ENCODE measurements around the gene ATXN3.
A peak's percentile ranks its signal among the peaks of the same experiment; 100 is the strongest.

ATXN3 gene
- 21.5 to 92.4 (median 55.0) reads per million in 9 experiments for total RNA-seq

- Mint-ChIP-seq H3K36me3 (ENCODE audit: insufficient read depth) (peaks cover 7% of the 10 kb centered on the region), H3K27ac (peak within 1 kb of the TSS; percentile 91), H3K4me1 (ENCODE audit: low read depth in 2 of 2) (peaks cover 18 to 19% of the 10 kb centered on the region in 2 donors), H3K4me3 (peak within 1 kb of the TSS; percentile 89 to 92), H3K27me3 (no peaks in the 10 kb centered on the region), H3K9me3 (no peaks in the 10 kb centered on the region)
- peak; percentile 88 to 92 (median 88) for DNase-seq
- ATAC-seq (replicated peaks): peak; percentile 93
Observed at GRCh38 chr14:92106143-92106926, at the start of gene ATXN3. ATXN3 (minus strand) TSS chr14:92106582; CDS start chr14:92106552, 30 bp downstream.

GRCh38 chr14:92154283-92154942 lies 48.0 kb upstream of the ATXN3 start:
- H3K36me3 Mint-ChIP-seq (ENCODE audit: insufficient read depth): peaks cover 79% of the 10 kb centered on the region
- H3K27me3 Mint-ChIP-seq: no peaks in the 10 kb centered on the region
- H3K4me3 Mint-ChIP-seq: no peak overlapping the region
- H3K27ac Mint-ChIP-seq: peak overlapping the region; percentile 23 to 78
- peaks cover 0 to 3% of the 10 kb centered on the region in 2 donors for H3K4me1 Mint-ChIP-seq (ENCODE audit: low read depth in 2 of 2)
- DNase-seq: no peak
- no peak for ATAC-seq (replicated peaks)
- no peaks in the 10 kb centered on the region for H3K9me3 Mint-ChIP-seq

GRCh38 chr14:92153581-92153980 lies 47.2 kb upstream of the ATXN3 start:
- H3K27me3 Mint-ChIP-seq: no peaks in the 10 kb centered on the region
- DNase-seq (no peak), ATAC-seq (replicated peaks) (no peak)
- peak overlapping the region; percentile 23 to 31 for H3K27ac Mint-ChIP-seq
- H3K9me3 Mint-ChIP-seq: no peaks in the 10 kb centered on the region
- no peak overlapping the region for H3K4me3 Mint-ChIP-seq
- H3K36me3 Mint-ChIP-seq (ENCODE audit: insufficient read depth): peaks cover 79% of the 10 kb centered on the region
- peaks cover 0 to 3% of the 10 kb centered on the region in 2 donors for H3K4me1 Mint-ChIP-seq (ENCODE audit: low read depth in 2 of 2)

GRCh38 chr14:92144708-92145107 lies 38.3 kb upstream of the ATXN3 start:
- H3K27ac Mint-ChIP-seq: no peak overlapping the region
- no peak for ATAC-seq (replicated peaks)

DNA sequence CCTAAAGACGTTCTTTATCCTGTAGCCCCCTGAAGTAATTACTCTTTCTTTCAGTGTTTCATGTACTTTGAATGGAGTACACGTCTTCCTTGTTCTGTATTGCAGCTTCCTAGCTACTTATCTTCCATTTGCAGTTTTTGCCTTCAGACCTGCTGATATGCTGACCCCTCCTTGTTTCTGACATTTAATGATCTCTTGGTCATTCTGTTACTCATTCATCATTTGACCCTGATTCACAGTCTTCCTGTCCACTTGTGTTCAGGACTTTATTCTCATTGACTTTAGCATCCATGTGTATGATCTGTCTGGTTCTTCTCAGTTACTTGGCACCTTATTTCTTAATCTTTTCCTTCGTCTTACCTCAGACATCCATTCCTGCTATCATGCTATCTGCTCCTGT lies 37.6 kb upstream of the ATXN3 start:
- no peak overlapping the region for H3K4me3 Mint-ChIP-seq
- peaks cover 71% of the 10 kb centered on the region for H3K36me3 Mint-ChIP-seq (ENCODE audit: insufficient read depth)
- no peaks in the 10 kb centered on the region for H3K9me3 Mint-ChIP-seq
- ATAC-seq (replicated peaks) (no peak), DNase-seq (no peak)
- H3K4me1 Mint-ChIP-seq (ENCODE audit: low read depth in 2 of 2): peaks cover 10 to 21% of the 10 kb centered on the region in 2 donors
- no peak overlapping the region for H3K27ac Mint-ChIP-seq
- no peaks in the 10 kb centered on the region for H3K27me3 Mint-ChIP-seq

More at GRCh38 chr14:92144708-92145107, 38.3 kb upstream of the ATXN3 start:
- Mint-ChIP-seq H3K36me3 (ENCODE audit: insufficient read depth) (peaks cover 71% of the 10 kb centered on the region), H3K4me1 (ENCODE audit: low read depth in 2 of 2) (peaks cover 10 to 21% of the 10 kb centered on the region in 2 donors), H3K4me3 (no peak overlapping the region), H3K9me3 (no peaks in the 10 kb centered on the region), H3K27me3 (no peaks in the 10 kb centered on the region)
- DNase-seq: no peak

DNA sequence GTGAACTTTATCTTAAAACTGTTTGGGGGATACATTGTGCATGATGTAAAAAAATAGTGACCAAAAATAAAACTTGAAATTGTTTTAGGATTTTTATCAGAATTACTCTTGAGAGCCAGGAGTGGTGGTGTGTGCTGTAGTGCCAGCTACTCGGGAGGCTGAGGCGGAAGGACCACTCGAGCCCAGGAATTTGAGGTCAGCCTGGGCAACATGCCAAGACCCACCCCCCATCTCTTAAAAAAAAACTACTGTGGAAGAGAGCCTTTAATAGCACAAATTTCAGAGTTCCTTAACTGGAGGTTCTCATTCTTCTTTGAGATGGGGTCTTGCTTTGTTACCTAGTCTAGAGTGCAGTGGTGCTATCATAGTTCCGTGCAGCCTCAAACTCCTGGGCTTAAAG lies 36.9 kb upstream of the ATXN3 start:
- peaks cover 74% of the 10 kb centered on the region for H3K36me3 Mint-ChIP-seq (ENCODE audit: insufficient read depth)
- H3K27ac Mint-ChIP-seq: no peak overlapping the region

GRCh38 chr14:92135269-92135668 lies 28.9 kb upstream of the ATXN3 start:
- Mint-ChIP-seq H3K9me3 (no peaks in the 10 kb centered on the region), H3K27me3 (no peaks in the 10 kb centered on the region), H3K36me3 (ENCODE audit: insufficient read depth) (peaks cover 78% of the 10 kb centered on the region), H3K4me1 (ENCODE audit: low read depth in 2 of 2) (peaks cover 0 to 5% of the 10 kb centered on the region in 2 donors), H3K4me3 (no peak overlapping the region), H3K27ac (no peak overlapping the region)
- ATAC-seq (replicated peaks) (peak; percentile 36), DNase-seq (no peak)

More for the DNA sequence above, 36.9 kb upstream of the ATXN3 start:
- ATAC-seq (replicated peaks) (no peak), DNase-seq (no peak)
- Mint-ChIP-seq H3K27me3 (no peaks in the 10 kb centered on the region), H3K4me3 (no peak overlapping the region), H3K9me3 (no peaks in the 10 kb centered on the region), H3K4me1 (ENCODE audit: low read depth in 2 of 2) (peaks cover 10 to 21% of the 10 kb centered on the region in 2 donors)

GRCh38 chr14:92134456-92134855 lies 28.1 kb upstream of the ATXN3 start:
- H3K9me3 Mint-ChIP-seq: no peaks in the 10 kb centered on the region
- ATAC-seq (replicated peaks): no peak
- H3K36me3 Mint-ChIP-seq (ENCODE audit: insufficient read depth): peaks cover 76% of the 10 kb centered on the region
- DNase-seq: no peak
- no peak overlapping the region for H3K27ac Mint-ChIP-seq
- H3K4me1 Mint-ChIP-seq (ENCODE audit: low read depth in 2 of 2): peaks cover 4 to 5% of the 10 kb centered on the region in 2 donors
- no peaks in the 10 kb centered on the region for H3K27me3 Mint-ChIP-seq
- no peak overlapping the region for H3K4me3 Mint-ChIP-seq

DNA sequence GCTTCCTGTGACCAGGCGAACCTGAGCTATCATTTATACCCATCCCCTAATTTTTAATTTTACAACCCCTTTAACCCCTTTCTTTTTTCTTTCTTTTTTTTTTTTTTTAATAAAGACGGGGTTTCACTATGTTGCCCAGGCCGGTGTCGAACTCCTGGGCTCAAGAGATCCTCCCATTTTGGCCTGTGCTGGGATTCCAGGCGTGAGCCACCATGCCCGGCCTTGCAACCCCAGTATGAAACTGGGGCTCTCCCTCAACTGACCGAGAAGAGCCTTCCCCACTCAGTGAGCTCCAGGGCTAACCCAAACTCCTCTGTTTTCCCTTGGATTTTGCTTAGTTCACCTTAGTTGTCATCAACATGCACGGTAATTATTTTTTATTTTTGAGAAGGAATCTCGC lies 16.4 kb upstream of the ATXN3 start:
- H3K27me3 Mint-ChIP-seq: no peaks in the 10 kb centered on the region
- DNase-seq (no peak), ATAC-seq (replicated peaks) (no peak)
- no peaks in the 10 kb centered on the region for H3K9me3 Mint-ChIP-seq
- H3K36me3 Mint-ChIP-seq (ENCODE audit: insufficient read depth): peaks cover 28% of the 10 kb centered on the region
- H3K4me3 Mint-ChIP-seq: peak overlapping the region; percentile 99
- H3K4me1 Mint-ChIP-seq (ENCODE audit: low read depth in 2 of 2): peaks cover 29 to 49% of the 10 kb centered on the region in 2 donors
- peak overlapping the region; percentile 99 to 100 for H3K27ac Mint-ChIP-seq

DNA sequence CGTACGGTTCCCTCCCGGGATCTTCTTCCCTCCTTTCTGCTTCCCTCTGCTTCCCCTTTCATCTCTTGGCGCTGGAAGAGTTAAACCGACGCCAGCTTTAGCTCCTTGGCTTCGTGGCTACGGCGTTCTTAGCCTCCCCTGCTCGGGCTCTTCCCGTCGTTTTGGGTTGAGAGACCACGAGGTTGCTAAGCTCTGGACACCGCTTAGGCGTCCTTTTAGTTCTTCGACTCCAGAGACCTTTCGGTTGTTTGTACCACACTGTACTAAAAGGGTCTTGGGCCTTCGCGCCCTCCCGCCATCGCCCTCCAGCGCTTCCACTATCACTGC lies 15.9 kb upstream of the ATXN3 start:
- Mint-ChIP-seq H3K4me3 (peak overlapping the region; percentile 99), H3K4me1 (ENCODE audit: low read depth in 2 of 2) (peaks cover 27 to 48% of the 10 kb centered on the region in 2 donors), H3K9me3 (no peaks in the 10 kb centered on the region), H3K27ac (peak overlapping the region; percentile 99 to 100), H3K27me3 (no peaks in the 10 kb centered on the region), H3K36me3 (ENCODE audit: insufficient read depth) (peaks cover 27% of the 10 kb centered on the region)
- ATAC-seq (replicated peaks): peak; percentile 2
- DNase-seq: no peak

GRCh38 chr14:92121670-92122350 lies 15.4 kb upstream of the ATXN3 start, which contains the start of the genes CPSF2 and NDUFB1:
CPSF2 (plus strand) TSS chr14:92121969; CDS start chr14:92130985, 9,016 bp downstream.
NDUFB1 (minus strand) TSS chr14:92121706; CDS start chr14:92117637, 4,069 bp downstream.
- peak; percentile 88 for ATAC-seq (replicated peaks)
- H3K27me3 Mint-ChIP-seq: no peaks in the 10 kb centered on the region
- peak within 1 kb of the TSS; percentile 99 for H3K4me3 Mint-ChIP-seq
- peaks cover 22 to 42% of the 10 kb centered on the region in 2 donors for H3K4me1 Mint-ChIP-seq (ENCODE audit: low read depth in 2 of 2)
- peak; percentile 77 to 86 (median 78) for DNase-seq
- no peaks in the 10 kb centered on the region for H3K9me3 Mint-ChIP-seq
- peaks cover 26% of the 10 kb centered on the region for H3K36me3 Mint-ChIP-seq (ENCODE audit: insufficient read depth)
- H3K27ac Mint-ChIP-seq: peak within 1 kb of the TSS; percentile 99 to 100

DNA sequence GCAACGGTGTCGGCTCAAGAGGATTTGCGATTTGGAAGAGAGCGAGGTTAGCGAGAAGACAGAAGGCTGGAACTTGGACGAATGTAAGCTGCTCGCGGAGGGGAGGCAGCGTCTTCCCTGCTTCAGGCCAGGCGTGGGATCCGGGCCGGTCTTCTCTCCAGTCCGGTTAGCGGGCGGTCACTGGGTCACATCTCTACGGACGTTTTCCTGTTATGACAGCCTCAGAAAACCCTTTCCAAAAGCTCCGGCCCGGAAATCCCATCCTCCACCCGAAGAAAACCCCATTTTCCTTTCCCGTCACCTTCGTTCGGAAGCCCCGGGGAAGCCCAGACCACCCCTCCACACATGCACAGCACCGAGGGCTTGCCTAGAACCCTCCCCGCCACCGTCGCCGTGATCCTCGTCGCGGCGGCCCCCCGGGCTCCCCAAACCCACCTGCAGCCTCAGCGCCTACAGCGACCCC lies 14.9 kb upstream of the ATXN3 start:
- Mint-ChIP-seq H3K36me3 (ENCODE audit: insufficient read depth) (peaks cover 26% of the 10 kb centered on the region), H3K27me3 (no peaks in the 10 kb centered on the region), H3K27ac (peak overlapping the region; percentile 99 to 100), H3K9me3 (no peaks in the 10 kb centered on the region), H3K4me1 (ENCODE audit: low read depth in 2 of 2) (peaks cover 22 to 42% of the 10 kb centered on the region in 2 donors), H3K4me3 (peak overlapping the region; percentile 99)
- DNase-seq: peak in 1 of 3 experiments; percentile 6
- ATAC-seq (replicated peaks): peak; percentile 23

DNA sequence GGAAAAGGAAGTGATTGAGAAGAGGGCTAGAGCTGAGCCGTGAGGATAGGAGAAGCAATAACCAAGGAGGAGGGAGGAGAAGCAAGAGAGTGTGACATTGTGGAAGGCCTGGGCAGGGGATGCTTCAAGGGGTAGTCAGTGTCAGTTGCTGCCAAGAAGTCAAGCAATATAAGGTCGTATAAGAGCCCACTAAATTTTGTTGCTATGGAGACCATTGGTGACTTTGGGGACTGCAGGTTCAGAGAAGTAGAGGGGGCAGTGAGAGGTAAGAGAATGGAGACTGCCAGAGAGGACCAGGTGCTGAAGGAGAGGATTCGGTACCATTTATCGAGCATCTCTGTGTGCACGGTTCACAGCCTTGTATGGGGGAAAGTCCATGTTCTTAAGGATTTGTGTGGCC lies 3.1 kb upstream of the ATXN3 start:
- DNase-seq: no peak
- no peak for ATAC-seq (replicated peaks)
- H3K36me3 Mint-ChIP-seq (ENCODE audit: insufficient read depth): peaks cover 7% of the 10 kb centered on the region
- H3K9me3 Mint-ChIP-seq: no peaks in the 10 kb centered on the region
- H3K4me1 Mint-ChIP-seq (ENCODE audit: low read depth in 2 of 2): peaks cover 6 to 13% of the 10 kb centered on the region in 2 donors
- no peaks in the 10 kb centered on the region for H3K27me3 Mint-ChIP-seq
- no peak overlapping the region for H3K27ac Mint-ChIP-seq
- H3K4me3 Mint-ChIP-seq: no peak overlapping the region
